Activated naive CD4-positive, alpha-beta T cell treated with anti-CD3 and anti-CD28 coated beads, Interleukin-2, amount 50 U/mL, for 24 hours (primary cell): Measurements from ENCODE around the gene RTL5.

ENCODE experiments used
- H3K27ac Mint-ChIP-seq: one replicate; pipeline ENCODE4 v1.8.0; 2021; ENCODE audit warnings: mild to moderate bottlenecking, mixed read lengths
- H3K27me3 Mint-ChIP-seq: one replicate; pipeline ENCODE4 v1.8.0; 2021; ENCODE audit warnings: mixed read lengths
- H3K36me3 Mint-ChIP-seq: one replicate; pipeline ENCODE4 v1.8.0; 2021; ENCODE audit warnings: mixed read lengths
- H3K4me1 Mint-ChIP-seq: one replicate; pipeline ENCODE4 v1.8.0; 2021; ENCODE audit warnings: mixed read lengths
- H3K4me3 Mint-ChIP-seq: one replicate; pipeline ENCODE4 v1.8.0; 2021; ENCODE audit warnings: mild to moderate bottlenecking, mixed read lengths
- H3K9me3 Mint-ChIP-seq: one replicate; pipeline ENCODE4 v1.8.0; 2021; ENCODE audit warnings: mixed read lengths

The RTL5 gene

GRCh38 chrX:72102126-72102525, 29.6 kb downstream of the RTL5 start:
- no peak overlapping the region for H3K27ac Mint-ChIP-seq
- H3K4me3 Mint-ChIP-seq = peak overlapping the region; percentile 19
- no peaks in the 10 kb centered on the region for H3K27me3 Mint-ChIP-seq
- H3K36me3 Mint-ChIP-seq = no peaks in the 10 kb centered on the region
- H3K9me3 Mint-ChIP-seq = no peaks in the 10 kb centered on the region
- H3K4me1 Mint-ChIP-seq = peaks cover 35% of the 10 kb centered on the region

GRCh38 chrX:72101597-72102037, 30.1 kb downstream of the RTL5 start:
- H3K4me1 Mint-ChIP-seq = peaks cover 35% of the 10 kb centered on the region
- no peak overlapping the region for H3K27ac Mint-ChIP-seq
- H3K36me3 Mint-ChIP-seq = no peaks in the 10 kb centered on the region
- H3K27me3 Mint-ChIP-seq = peaks cover 3% of the 10 kb centered on the region
- peak overlapping the region; percentile 19 for H3K4me3 Mint-ChIP-seq
- H3K9me3 Mint-ChIP-seq = no peaks in the 10 kb centered on the region

DNA sequence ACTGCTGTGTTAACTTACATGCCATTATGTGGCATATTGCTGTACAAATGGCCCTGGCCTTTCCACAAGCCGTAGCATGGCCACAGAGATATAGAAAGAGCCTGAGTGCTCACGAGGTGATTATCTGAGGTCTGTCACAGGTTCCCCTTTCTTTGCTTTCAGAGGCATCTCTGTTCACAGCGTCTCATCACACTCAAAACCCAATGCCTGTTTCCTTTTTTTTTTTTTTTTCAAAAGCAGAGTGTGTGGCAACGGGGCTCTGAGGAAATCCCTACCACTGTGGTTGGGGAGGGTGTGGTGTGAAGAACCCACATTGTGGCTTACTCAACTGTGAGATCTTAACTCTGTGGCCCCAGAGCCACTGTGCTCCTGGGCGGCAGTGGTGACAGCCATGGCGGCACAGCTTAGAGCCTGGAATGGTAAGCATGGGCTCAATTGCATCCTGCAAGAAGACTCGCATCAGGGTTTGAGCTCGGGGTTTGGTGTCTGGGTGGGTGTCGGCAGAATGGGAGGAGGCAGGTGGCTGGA, 30.8 kb downstream of the RTL5 start:
- H3K4me3 Mint-ChIP-seq = peak overlapping the region; percentile 58
- H3K36me3 Mint-ChIP-seq = no peaks in the 10 kb centered on the region
- peaks cover 35% of the 10 kb centered on the region for H3K4me1 Mint-ChIP-seq
- H3K27ac Mint-ChIP-seq = no peak overlapping the region
- H3K27me3 Mint-ChIP-seq = peaks cover 3% of the 10 kb centered on the region
- no peaks in the 10 kb centered on the region for H3K9me3 Mint-ChIP-seq

GRCh38 chrX:72100051-72100755, 31.5 kb downstream of the RTL5 start:
- no peak overlapping the region for H3K27ac Mint-ChIP-seq
- H3K4me1 Mint-ChIP-seq = peaks cover 31% of the 10 kb centered on the region
- H3K9me3 Mint-ChIP-seq = no peaks in the 10 kb centered on the region
- H3K36me3 Mint-ChIP-seq = no peaks in the 10 kb centered on the region
- no peak overlapping the region for H3K4me3 Mint-ChIP-seq
- peaks cover 3% of the 10 kb centered on the region for H3K27me3 Mint-ChIP-seq

GRCh38 chrX:72097098-72097497, 34.6 kb downstream of the RTL5 start:
- H3K4me3 Mint-ChIP-seq = no peak overlapping the region
- no peaks in the 10 kb centered on the region for H3K9me3 Mint-ChIP-seq
- H3K4me1 Mint-ChIP-seq = peaks cover 27% of the 10 kb centered on the region
- peaks cover 3% of the 10 kb centered on the region for H3K27me3 Mint-ChIP-seq
- H3K36me3 Mint-ChIP-seq = no peaks in the 10 kb centered on the region
- H3K27ac Mint-ChIP-seq = no peak overlapping the region

DNA sequence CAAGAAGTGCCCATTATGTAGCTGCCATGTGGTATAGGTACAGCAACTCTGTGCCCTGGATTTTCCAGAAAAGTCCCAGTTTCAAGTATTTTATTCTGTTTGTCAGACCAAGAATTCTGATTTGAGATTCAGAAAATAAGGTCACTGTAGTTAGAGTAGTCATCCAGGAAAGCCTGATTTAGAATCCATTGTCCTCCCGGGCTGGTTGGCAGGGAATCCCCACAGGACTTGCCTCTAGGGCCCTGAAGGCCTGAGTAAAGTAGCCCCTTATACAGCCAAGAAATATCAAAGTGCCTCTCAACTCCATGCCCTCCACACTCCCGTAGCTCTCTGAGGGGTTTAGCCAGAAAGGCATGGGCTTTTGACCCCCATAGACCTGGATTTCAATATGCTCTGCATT, 36.3 kb downstream of the RTL5 start:
- H3K4me3 Mint-ChIP-seq = no peak overlapping the region
- peaks cover 11% of the 10 kb centered on the region for H3K4me1 Mint-ChIP-seq
- no peaks in the 10 kb centered on the region for H3K9me3 Mint-ChIP-seq
- H3K36me3 Mint-ChIP-seq = no peaks in the 10 kb centered on the region
- peaks cover 3% of the 10 kb centered on the region for H3K27me3 Mint-ChIP-seq
- no peak overlapping the region for H3K27ac Mint-ChIP-seq

GRCh38 chrX:72094894-72095293, 36.8 kb downstream of the RTL5 start:
- peaks cover 7% of the 10 kb centered on the region for H3K4me1 Mint-ChIP-seq
- peaks cover 3% of the 10 kb centered on the region for H3K27me3 Mint-ChIP-seq
- H3K36me3 Mint-ChIP-seq = no peaks in the 10 kb centered on the region
- H3K27ac Mint-ChIP-seq = no peak overlapping the region
- H3K9me3 Mint-ChIP-seq = no peaks in the 10 kb centered on the region
- no peak overlapping the region for H3K4me3 Mint-ChIP-seq

GRCh38 chrX:72089254-72089653, 42.5 kb downstream of the RTL5 start:
- Mint-ChIP-seq H3K4me1 (no peaks in the 10 kb centered on the region), H3K9me3 (no peaks in the 10 kb centered on the region), H3K27ac (no peak overlapping the region), H3K36me3 (no peaks in the 10 kb centered on the region), H3K4me3 (no peak overlapping the region), H3K27me3 (no peaks in the 10 kb centered on the region)

DNA sequence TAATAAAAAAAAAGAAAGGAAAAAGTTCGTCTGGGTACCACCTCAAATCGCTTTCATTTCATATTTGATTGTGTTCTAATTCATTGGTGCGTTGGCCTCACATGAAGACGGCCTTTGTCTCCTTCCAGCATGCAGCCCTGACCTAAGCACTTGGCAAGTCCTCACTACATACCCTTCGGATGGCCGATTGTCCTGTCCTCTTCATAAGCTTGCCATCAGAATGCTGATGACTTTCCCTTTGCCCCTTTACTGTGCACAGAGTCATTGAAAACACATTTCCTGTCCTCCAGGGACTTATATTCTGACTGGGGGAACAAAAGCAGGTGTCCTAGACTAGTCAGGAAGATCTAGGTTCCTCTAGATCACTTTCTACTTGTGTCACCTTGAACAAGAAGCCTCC, 43.0 kb downstream of the RTL5 start:
- no peak overlapping the region for H3K4me3 Mint-ChIP-seq
- no peak overlapping the region for H3K27ac Mint-ChIP-seq
- H3K27me3 Mint-ChIP-seq = no peaks in the 10 kb centered on the region
- no peaks in the 10 kb centered on the region for H3K4me1 Mint-ChIP-seq
- no peaks in the 10 kb centered on the region for H3K36me3 Mint-ChIP-seq
- no peaks in the 10 kb centered on the region for H3K9me3 Mint-ChIP-seq

GRCh38 chrX:72086995-72087394, 44.7 kb downstream of the RTL5 start:
- no peaks in the 10 kb centered on the region for H3K9me3 Mint-ChIP-seq
- no peaks in the 10 kb centered on the region for H3K36me3 Mint-ChIP-seq
- no peak overlapping the region for H3K27ac Mint-ChIP-seq
- H3K27me3 Mint-ChIP-seq = no peaks in the 10 kb centered on the region
- no peak overlapping the region for H3K4me3 Mint-ChIP-seq
- H3K4me1 Mint-ChIP-seq = no peaks in the 10 kb centered on the region

- no peak overlapping the region for H3K27ac Mint-ChIP-seq
- no peaks in the 10 kb centered on the region for H3K27me3 Mint-ChIP-seq
- no peak overlapping the region for H3K4me3 Mint-ChIP-seq
- H3K36me3 Mint-ChIP-seq = no peaks in the 10 kb centered on the region
- no peaks in the 10 kb centered on the region for H3K9me3 Mint-ChIP-seq
- no peaks in the 10 kb centered on the region for H3K4me1 Mint-ChIP-seq
Measured at GRCh38 chrX:72084114-72084513, 47.6 kb downstream of the RTL5 start.

GRCh38 chrX:72083291-72083690, 48.4 kb downstream of the RTL5 start:
- Mint-ChIP-seq H3K36me3 (no peaks in the 10 kb centered on the region), H3K27me3 (no peaks in the 10 kb centered on the region)

GRCh38 chrX:72081605-72082320, 50.0 kb downstream of the RTL5 start:
- no peaks in the 10 kb centered on the region for H3K9me3 Mint-ChIP-seq
- no peaks in the 10 kb centered on the region for H3K27me3 Mint-ChIP-seq
- no peak overlapping the region for H3K27ac Mint-ChIP-seq
- H3K36me3 Mint-ChIP-seq = no peaks in the 10 kb centered on the region
- no peak overlapping the region for H3K4me3 Mint-ChIP-seq
- peaks cover 6% of the 10 kb centered on the region for H3K4me1 Mint-ChIP-seq

More at GRCh38 chrX:72083291-72083690, 48.4 kb downstream of the RTL5 start:
- Mint-ChIP-seq H3K27ac (no peak overlapping the region), H3K4me3 (no peak overlapping the region), H3K9me3 (no peaks in the 10 kb centered on the region), H3K4me1 (peaks cover 4% of the 10 kb centered on the region)

DNA sequence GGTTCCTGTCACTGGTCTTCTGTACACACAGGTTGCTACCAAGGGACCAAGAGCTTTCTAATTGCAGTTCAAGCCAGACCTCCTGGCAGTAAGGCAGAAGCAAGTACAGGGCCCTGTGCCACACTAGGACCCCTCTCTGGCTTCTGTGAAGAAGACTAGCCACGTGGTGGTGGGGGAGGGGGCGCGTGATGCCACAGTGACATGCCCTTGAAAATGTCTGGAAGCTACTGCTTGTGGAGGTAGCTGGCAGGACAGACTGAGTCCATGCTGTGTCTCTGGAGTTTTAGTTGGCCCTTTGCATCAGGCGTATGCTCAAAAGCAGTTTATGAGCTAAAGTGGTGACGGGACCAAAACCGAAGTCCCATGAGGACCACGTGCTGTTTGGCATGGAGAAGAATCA, 50.9 kb downstream of the RTL5 start:
- Mint-ChIP-seq H3K4me1 (peaks cover 6% of the 10 kb centered on the region), H3K27me3 (no peaks in the 10 kb centered on the region), H3K9me3 (no peaks in the 10 kb centered on the region), H3K36me3 (no peaks in the 10 kb centered on the region), H3K27ac (no peak overlapping the region), H3K4me3 (no peak overlapping the region)

DNA sequence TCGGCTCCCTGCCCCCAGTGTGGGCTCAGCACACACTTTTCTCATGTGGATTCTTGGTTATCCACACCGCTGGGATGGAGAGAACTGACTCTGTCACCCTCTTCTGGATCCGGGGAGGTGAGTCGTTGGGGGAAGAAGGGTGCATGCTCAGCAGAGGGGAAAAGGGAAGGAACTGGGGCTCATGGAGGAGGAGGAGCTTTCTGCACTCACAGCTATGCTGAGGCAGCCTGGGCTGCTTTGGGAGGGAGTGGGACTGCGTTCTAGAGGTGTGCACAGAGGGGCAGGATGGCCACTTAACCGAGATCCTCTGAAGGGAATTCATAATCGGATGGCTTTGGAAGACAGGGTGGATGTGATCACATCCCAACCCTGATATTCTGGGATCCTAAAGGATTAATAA, 51.6 kb downstream of the RTL5 start:
- Mint-ChIP-seq H3K36me3 (no peaks in the 10 kb centered on the region), H3K27me3 (no peaks in the 10 kb centered on the region), H3K9me3 (no peaks in the 10 kb centered on the region), H3K4me3 (no peak overlapping the region), H3K4me1 (peaks cover 6% of the 10 kb centered on the region), H3K27ac (no peak overlapping the region)

GRCh38 chrX:72079607-72080006, 52.1 kb downstream of the RTL5 start:
- Mint-ChIP-seq H3K4me3 (no peak overlapping the region), H3K9me3 (no peaks in the 10 kb centered on the region), H3K36me3 (no peaks in the 10 kb centered on the region), H3K27me3 (no peaks in the 10 kb centered on the region), H3K27ac (no peak overlapping the region), H3K4me1 (peaks cover 6% of the 10 kb centered on the region)
